Left renal cortex interstitium (tissue), 4 donors: ENCODE data around the gene MASP2. TPM values are rescaled to one million over a fixed set of nuclear protein-coding genes. Genes with fewer than 3 reads are reported as not detected.
"Not testable (repeated sequence)": the region's sequence is repeated elsewhere in the genome, so short reads cannot be mapped to it uniquely, and the experiment has no call there.

ENCODE experiments used
- DNase-seq, 4 donors: peaks; one replicate each; pipeline ENCODE4 v3.0.0-alpha.2; 2013; ENCODE audit warnings: low read depth in 4 of 4, low spot score in 2 of 4, missing footprints in 1 of 4
- polyA plus RNA-seq, 4 donors: library from polyadenylated mRNA; unstranded; fragments of 120-200 nt; gene quantifications; one replicate each; pipeline ENCODE4 v1.2.1, GENCODE V29; 2013; ENCODE audit not compliant: insufficient read length in 4 of 4

The MASP2 gene
- polyA plus RNA-seq, 4 donors = 2.7 to 10.1 (median 6.0) TPM

DNA sequence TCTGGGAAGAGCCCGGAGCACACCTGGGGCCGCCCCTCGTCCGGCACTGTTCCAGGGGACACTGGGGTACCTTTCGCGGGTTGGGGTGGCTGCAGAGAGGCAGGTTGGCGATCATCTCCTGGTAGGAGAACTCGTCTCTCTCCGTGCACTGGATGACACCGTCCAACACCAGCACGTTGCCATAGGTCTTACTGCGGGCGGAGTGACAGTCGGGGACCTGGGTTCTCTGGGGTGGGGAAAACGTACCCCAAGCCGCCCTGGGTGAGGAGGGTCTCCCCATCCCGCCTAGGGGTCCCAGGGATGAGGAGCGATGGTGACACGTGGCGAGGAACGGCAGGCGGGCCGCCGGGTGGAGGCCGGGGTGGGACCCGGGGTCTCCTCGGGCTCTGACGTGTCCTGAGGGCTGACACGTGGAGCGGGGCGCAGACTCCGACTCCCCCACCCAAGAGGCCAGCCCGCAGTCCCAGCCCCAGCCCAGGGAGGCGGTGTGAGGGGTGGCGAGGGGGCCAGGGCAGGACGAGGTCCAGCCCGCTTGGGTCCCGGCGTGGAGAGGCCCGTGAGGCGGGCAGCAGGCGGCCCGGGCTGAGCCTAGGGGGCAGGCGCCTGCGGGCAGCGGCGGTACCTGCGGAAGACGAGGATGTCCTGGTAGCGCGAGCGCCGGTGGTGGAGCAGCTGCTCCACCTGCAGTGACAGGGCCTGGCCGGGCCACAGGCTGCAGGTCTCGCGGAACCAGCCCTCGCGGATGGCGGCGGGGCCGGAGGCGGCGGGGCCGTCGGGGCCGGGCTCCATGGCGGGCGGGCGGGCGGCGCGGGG is 12.3 kb upstream of the MASP2 start:
- no peak for DNase-seq

DNA sequence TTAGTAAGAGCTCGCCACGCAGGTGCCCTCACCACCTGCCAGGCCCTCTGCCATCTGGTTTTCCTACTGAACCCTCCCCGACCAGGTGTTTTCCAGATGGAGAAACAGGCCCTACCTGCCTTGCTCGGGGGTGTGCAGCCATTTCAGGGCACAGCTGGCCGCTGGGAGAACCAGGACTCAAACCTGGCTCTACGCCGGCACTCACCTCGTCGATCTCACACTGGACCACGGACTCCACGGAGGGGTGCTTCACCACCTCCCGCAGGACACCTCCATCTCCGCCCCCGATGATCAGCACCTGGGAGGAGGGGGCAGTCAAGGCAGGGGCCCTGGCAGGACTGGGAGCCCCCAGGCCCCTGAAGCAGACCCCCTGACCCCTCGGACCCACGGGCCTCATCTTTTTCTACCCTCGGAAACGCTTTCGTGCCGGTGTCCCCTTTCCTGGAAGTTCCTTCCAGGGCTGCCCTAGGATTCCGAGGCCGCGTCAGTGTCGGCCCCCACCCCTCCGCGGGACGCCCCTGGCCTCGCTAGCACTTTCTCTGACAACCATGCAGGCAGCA is 11.6 kb upstream of the MASP2 start:
- no peak for DNase-seq

- DNase-seq = no peak
Measured at GRCh38 chr1:11058026-11058425, 11.0 kb upstream of the MASP2 start.

GRCh38 chr1:11057477-11057876 is 10.4 kb upstream of the MASP2 start:
- DNase-seq = no peak

DNA sequence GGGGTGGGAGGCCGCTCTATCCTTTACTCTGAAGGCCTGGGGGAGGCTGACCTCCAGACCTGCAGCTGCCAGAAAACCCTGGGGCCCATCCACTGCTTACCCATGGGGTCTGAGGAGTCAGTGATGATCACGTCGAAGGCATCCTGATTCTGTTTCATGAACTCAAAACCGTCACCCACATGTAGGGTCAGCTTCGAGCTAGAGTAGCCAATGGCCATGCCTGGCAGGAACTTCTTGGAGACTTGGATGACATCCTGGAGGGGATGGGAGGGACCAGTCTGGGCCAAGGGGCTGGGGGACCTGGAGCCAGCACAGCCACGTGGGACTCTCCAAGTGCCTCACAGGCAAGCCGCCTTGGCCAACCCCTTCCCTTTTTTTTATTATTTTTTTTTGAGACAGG is 9.5 kb upstream of the MASP2 start:
- no peak for DNase-seq

DNA sequence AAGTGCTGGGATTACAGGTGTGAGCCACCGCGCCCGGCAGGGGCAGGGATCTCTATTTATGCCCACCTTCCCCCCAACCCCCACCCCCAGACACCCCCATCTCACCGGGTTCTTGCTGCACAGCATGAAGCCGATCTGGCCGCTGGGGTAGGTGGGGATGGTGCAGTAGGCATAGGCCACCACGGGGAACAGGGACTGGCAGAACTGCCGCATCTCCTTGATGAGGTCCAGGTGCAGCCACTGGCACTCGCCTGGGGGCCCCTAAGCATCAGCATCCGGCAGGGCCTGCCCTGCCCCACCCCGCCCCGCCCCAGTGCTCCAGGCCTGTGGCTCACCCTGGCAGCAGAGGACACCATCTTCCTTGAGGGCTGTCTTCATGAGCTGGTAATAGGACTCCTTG is 8.6 kb upstream of the MASP2 start:
- no peak for DNase-seq

- no peak for DNase-seq
Measured at GRCh38 chr1:11054666-11055065, 7.6 kb upstream of the MASP2 start.

DNA sequence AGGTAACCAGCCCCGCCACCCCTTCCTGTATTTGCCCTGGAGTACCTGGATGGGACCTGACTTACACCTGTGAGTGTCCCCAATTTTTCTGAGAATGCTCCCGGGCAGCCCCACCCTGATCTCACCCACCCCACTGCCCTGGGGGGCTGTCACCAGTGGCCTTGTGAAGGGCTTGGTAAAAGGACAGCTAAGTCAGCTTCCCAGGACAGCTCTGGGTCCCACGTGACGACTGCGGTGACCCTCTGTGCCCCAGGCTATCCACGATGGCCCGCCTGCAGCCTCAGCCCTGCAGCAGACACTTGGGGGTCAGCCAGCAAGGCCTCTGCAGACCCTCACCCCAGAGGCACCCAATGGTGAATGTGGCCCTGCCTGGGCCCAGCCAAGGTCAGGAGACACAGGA is 7.1 kb upstream of the MASP2 start:
- no peak for DNase-seq

DNA sequence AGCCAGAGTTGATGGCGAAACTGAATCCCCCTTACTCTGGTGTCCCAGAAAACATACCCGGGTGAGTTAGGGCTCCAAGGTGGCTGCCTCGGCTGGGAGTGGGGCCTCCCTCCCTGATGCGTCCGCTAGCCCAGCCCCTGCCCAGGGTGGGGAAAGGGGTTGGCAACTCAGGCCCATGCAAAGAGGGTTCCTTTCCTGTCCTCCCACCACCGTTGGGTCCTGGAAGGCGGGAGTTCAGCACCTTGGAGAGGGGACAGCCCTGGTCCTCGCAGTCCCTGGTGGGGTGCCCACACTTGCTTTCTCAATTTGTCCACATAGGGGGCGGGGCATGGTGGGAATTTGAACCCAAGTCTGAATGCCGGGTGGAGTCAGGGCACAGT is 6.7 kb upstream of the MASP2 start:
- no peak for DNase-seq

DNA sequence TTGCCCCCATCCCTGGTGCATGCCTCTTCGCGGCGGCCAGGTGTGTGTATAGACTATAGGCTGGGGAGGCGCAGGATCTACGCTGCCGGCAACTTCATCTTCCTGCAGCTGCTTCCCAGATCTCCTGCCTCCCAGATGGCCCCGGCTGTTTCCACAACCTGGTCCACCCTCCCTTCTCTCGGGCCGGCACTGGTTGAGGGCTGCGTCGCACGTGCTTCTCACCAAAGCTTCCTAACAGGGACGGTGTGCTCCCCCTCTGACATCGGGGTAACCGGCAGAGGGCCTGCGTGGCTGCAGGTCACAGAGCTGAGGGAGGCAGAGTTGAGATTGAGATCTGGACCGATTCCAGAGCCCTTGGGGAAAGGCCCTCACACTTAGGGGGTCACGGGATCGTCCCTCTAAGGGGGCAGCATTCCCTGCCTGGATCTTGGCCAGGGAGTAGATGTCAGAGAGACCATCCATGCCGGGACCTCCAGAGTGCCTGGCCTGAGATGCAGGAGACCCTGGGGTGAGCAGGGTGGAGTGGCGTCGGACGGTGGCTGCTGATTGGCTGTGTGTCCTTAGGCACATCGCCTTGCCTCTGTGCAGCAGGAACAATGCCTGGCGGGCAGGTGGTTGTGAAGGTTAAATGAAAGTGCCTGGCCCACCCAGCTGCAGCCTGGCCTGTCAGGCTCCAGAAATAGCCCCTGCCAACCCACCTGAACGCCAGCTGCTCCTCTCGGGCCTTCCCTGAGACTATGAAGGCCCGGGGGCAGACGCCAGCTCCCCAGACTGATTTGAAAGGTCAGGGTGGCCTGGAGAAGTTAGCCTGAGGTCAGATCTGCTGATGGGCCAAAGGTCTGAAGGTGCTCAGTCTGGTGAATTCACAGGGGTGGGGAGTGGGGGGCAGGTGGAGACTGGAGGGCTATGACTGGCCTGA is 6.1 kb upstream of the MASP2 start:
- DNase-seq = no peak

DNA sequence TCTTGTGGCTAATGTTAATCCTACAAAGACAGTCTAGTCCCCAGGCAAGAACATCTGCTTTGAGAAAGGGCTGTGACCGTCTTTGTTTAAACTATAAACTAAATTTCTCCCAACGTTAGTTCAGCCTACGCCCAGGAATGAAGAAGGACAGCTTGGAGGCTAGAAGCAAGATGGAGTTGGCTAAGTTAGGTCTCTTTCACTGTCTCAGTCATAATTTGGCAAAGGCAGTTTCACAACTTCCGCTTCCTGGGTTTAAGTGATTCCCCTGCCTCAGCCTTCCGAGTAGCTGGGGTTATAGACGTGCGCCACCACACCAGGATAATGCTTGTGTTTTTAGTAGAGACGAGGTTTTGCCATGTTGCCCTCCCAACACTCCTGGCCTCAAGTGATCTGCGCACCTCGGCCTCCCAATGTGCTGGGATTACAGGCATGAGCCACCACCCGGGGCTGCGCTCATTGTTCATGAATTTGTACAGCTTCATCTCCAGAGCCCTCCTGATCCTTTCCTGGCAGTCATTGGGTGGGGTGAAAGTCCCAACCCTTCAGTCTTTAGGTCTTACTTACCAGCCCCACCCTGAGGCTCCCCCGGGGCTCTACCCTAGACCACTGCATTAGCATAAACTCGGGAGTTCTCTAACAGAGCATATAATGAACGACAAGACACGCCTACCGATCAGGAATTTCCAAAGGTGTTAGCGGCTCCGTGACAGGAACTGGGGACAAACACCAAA is 4.9 kb upstream of the MASP2 start:
- DNase-seq = no peak

DNA sequence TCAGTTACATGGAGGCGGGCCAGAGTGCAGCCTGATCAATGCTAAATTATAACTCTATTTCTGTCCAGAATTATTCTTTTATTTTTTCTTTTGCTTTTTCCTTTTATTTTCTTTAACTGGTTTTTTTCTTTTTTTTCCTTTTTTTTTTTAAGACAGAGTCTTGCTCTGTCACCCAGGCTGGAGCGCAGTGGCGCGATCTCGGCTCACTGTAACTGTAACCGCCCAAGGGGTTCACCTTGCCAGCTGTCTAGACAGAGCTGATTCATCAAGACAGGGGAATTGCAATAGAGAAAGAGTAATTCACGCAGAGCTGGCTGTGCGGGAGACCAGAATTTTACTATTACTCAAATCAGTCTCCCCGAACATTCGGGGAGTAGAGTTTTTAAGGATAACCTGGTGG is 4.1 kb upstream of the MASP2 start:
- not testable (repeated sequence) for DNase-seq

DNA sequence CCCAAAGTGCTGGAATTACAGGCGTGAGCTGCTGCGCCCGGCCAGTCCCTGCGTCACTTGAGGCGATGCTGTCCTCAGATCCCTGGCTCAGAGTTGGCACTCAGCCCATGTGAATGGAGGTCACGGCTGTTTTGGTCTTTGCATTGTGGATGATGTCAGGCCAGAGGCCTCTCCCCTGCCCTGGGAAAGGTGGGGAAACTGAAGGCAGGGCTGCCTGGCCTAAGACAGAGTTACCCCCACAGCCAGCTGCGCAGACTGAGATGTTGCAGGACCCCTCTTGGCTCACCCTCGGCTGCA is 821 bp downstream of the MASP2 start:
- no peak for DNase-seq

- no peak for DNase-seq
Measured at GRCh38 chr1:11045428-11046269, 1.4 kb downstream of the MASP2 start.

DNA sequence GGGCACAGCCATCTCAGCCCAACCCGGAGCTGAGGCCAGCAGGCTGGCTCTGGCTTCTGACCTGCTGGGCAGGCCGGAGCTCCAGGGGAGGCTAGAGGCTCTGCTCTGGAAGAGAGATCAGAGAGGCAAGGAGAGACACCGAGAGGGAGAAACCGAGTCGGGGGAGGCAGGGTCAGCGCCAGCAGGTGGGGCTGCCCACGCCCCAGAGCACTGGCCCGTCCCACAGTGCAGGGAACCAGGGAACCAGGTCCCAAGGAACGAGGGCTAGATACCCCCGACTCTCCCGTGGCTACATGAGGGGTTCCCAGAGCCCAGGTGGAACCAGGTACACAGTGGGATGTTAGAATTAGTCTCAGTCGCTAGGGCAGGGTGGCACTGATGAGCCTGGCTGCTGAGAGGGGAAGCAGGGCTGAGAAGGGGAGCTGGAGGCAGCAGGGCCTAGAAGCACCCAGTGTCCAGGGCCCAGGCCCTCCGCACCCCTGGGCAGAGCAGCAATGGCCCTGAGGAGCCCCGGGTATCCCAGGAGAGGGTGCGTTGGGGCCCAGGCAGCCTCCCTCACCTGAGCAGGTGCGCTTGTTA is 2.1 kb downstream of the MASP2 start:
- DNase-seq = no peak

- DNase-seq = no peak
Measured at GRCh38 chr1:11044086-11044848, 2.8 kb downstream of the MASP2 start.

DNA sequence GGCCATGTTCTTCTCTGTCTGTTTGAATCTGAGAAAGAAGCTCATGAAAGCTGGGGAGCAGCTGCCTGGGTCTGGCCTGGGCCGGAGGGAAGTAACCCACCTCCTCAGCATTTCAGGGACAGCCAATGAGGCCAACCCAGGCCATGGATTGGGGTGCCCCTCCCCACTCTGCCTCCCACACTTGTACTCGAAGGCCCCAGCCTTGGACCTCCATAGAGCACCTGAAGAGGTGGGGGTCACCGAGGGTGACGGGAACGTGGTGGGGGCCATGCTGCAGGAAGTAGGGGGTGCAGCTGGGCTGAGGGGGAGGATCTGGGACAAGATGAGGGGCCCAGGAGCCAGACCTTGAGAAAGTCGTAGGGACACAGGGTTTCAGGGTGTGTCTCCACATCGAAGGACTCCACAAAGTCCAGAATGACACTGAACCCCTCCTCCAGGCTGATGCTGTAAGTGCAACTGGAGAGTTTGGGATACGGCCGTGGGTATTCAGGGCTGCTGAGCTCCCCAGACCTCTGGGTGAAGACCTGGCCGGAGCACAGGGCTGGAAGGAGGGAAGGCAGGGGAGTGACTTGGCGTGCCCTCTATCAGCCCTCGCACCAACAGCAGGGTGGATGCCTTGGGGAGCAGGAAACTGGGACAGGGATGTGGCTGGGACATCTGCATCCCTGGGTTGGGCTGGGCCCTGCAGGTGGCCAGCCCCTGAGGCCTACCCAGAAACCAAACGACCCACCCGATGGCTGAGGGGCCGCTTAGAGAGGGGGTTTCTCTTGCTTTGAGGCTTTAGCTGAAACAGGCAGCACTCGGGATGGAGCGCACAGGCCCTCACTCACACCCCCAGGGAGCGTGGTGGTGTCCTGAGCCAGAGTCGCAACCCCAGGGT is 3.8 kb downstream of the MASP2 start:
- DNase-seq = no peak

DNA sequence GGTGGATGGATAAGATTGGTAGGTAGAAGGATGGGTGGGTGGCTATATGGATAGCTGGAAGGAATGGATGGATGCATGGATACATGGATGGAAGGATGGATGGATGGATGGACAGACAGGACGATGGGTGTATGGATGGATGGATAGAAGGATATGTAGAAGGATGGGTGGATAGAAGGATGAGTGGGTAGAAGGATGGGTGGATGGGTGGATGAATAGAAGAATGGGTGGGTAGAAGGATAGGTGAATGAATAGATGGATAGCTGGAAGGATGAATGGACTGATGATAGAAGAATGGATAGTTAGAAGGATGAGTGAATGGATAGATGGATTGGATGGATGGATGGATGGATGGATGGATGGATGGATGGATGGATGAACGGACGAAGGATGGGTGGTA is 5.0 kb downstream of the MASP2 start:
- DNase-seq = no peak
